ENCODE measurements around the gene APBA2.
A peak's percentile ranks its signal among the peaks of the same experiment; 100 is the strongest.

DNA sequence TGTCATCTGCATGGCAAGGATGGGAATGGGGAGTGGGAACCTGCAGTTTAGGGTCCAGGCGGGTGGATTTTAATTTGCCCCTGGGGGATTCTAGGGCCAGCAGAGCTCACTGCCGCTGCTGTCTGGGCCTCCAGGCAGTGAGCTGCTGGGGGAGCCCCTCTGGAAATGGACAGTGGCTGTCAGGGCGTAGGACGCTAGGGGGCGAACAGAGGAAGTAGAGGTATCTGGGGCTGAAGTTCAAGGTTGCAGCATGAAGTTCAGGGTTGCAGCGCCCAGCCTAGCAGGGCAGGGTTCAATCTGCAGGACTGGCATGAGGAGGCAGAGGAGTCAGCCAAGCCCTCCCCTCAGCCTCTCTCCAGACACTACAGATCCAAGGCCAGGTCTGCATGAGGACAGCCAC lies 49.5 kb downstream of the APBA2 start:
- TF ChIP-seq, protein P1, sequence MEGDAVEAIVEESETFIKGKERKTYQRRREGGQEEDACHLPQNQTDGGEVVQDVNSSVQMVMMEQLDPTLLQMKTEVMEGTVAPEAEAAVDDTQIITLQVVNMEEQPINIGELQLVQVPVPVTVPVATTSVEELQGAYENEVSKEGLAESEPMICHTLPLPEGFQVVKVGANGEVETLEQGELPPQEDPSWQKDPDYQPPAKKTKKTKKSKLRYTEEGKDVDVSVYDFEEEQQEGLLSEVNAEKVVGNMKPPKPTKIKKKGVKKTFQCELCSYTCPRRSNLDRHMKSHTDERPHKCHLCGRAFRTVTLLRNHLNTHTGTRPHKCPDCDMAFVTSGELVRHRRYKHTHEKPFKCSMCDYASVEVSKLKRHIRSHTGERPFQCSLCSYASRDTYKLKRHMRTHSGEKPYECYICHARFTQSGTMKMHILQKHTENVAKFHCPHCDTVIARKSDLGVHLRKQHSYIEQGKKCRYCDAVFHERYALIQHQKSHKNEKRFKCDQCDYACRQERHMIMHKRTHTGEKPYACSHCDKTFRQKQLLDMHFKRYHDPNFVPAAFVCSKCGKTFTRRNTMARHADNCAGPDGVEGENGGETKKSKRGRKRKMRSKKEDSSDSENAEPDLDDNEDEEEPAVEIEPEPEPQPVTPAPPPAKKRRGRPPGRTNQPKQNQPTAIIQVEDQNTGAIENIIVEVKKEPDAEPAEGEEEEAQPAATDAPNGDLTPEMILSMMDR (IDR thresholded peaks at IDR 0.05), result peak in 3 of 12 donors; percentile 16 to 23 (median 20)
- no peak for TF ChIP-seq POLR2A (IDR thresholded peaks at IDR 0.05)

All from heart left ventricle (tissue), 13 donors.